ENCODE results near the gene FBXO34.

DNA sequence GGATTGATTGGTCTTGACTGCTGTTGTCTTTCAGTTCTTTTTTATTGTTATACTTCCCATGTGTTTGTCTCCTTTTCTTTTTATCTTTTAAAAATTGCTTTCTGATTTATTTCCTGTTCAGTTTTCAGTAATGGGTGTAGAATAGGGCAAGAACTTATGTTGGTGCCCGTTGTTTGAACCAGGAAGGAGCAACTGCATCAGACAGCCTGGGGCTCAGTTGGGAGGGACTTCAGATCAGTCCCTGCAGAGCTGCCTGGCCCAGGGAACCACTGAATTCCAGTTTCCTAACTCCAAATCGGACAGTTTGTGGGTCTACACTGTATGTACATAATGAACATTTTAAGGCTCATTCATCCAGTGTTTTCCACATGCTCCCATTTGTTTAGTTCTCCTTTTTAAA lies 64.9 kb downstream of the FBXO34 start:
- TF ChIP-seq, protein P1, sequence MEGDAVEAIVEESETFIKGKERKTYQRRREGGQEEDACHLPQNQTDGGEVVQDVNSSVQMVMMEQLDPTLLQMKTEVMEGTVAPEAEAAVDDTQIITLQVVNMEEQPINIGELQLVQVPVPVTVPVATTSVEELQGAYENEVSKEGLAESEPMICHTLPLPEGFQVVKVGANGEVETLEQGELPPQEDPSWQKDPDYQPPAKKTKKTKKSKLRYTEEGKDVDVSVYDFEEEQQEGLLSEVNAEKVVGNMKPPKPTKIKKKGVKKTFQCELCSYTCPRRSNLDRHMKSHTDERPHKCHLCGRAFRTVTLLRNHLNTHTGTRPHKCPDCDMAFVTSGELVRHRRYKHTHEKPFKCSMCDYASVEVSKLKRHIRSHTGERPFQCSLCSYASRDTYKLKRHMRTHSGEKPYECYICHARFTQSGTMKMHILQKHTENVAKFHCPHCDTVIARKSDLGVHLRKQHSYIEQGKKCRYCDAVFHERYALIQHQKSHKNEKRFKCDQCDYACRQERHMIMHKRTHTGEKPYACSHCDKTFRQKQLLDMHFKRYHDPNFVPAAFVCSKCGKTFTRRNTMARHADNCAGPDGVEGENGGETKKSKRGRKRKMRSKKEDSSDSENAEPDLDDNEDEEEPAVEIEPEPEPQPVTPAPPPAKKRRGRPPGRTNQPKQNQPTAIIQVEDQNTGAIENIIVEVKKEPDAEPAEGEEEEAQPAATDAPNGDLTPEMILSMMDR (IDR thresholded peaks at IDR 0.05; ENCODE audit: poor library complexity): no peak
- TF ChIP-seq EZH2 (IDR thresholded peaks at IDR 0.05; ENCODE audit: borderline replicate concordance): no peak
- no peak for TF ChIP-seq EZH2phosphoT487 (IDR thresholded peaks at IDR 0.05; ENCODE audit: low read depth, severe bottlenecking, unreplicated experiment)

All from hepatocyte (in vitro differentiated cells).